H1 (cell line): ENCODE data around the gene PCDHA13. TPM values are rescaled to one million over a fixed set of nuclear protein-coding genes. Genes with fewer than 3 reads are reported as not detected.

Experiments used
- ASH2L ChIP-seq: fragments of 200-600, 300-600 bp; sonication (generic); IDR thresholded peaks from one replicate; pipeline ENCODE4 v1.7.1; 2017; ENCODE audit warnings: low read length
- MAFK ChIP-seq: IDR thresholded peaks from 2 replicates; pipeline ENCODE4 v1.6.1; 2012; ENCODE audit warnings: low read depth, mild to moderate bottlenecking, improper control_type of control experiment, low read length
- polyA plus RNA-seq, 7 experiments: library from polyadenylated mRNA; depleted of rRNA in 3 of 7; stranded (reverse) in 5 of 7; unstranded in 2 of 7; fragments of >200 nt in 5 of 7; fragments of 200-250 nt in 2 of 7; gene quantifications; 1 replicate in 5 of 7; 2 replicates in 1 of 7; 4 replicates in 1 of 7; pipeline versions ENCODE4 v1.2.1 to v1.2.3, GENCODE V29; 2011 to 2013; ENCODE audit warnings: missing spikeins in 2 of 7, mixed read lengths in 2 of 7
- total RNA-seq: library from RNA; stranded (reverse); fragmentation: NEBNext Ultra II Directional; extraction: Animal tissue kit (Norgen Biotek cat#: 25700); gene quantifications from 2 replicates; pipeline ENCODE4 v1.2.1, GENCODE V29; 2021

Gene PCDHA13
- total and polyA plus RNA-seq, 2 of the 8 experiments (the other 6 are each of a cell fraction or from before 2014, with no cell fraction given) = 1.2 to 1.3 TPM

GRCh38 chr5:140857987-140858240, 24.0 kb upstream of the PCDHA13 start (continued):
- TF ChIP-seq MAFK = no peak
- no peak for TF ChIP-seq ASH2L
- TF ChIP-seq, all 59 proteins: peak for 0
